Stimulated activated CD8-positive, alpha-beta memory T cell treated with anti-CD3 and anti-CD28 coated beads, Interleukin-15, amount 100 ng/mL, for 24 hours (primary cell): ENCODE measurements around the gene KCND2.
"Not testable (repeated sequence)": the region's sequence is repeated elsewhere in the genome, so short reads cannot be mapped to it uniquely, and the experiment has no call there.

Experiments
- DNase-seq: peaks from one replicate; pipeline ENCODE4 v3.0.0-alpha.2; 2020; ENCODE audit warnings: low read depth

Gene KCND2

GRCh38 chr7:120272701-120273475 lies at the start of gene KCND2:
Gene KCND2 (plus strand): TSS chr7:120273175.
- no peak for DNase-seq

GRCh38 chr7:120226188-120226587 lies 46.8 kb upstream of the KCND2 start:
- DNase-seq = no peak

GRCh38 chr7:120227255-120227654 lies 45.7 kb upstream of the KCND2 start:
- no peak for DNase-seq

- DNase-seq = no peak
These were observed 43.9 kb upstream of the KCND2 start for GRCh38 chr7:120229084-120229483.

- no peak for DNase-seq
These were observed 39.6 kb upstream of the KCND2 start for GRCh38 chr7:120233338-120233737.

GRCh38 chr7:120240350-120240749 lies 32.6 kb upstream of the KCND2 start:
- not testable (repeated sequence) for DNase-seq

- no peak for DNase-seq
These were observed 31.0 kb upstream of the KCND2 start for GRCh38 chr7:120241973-120242372.

DNA sequence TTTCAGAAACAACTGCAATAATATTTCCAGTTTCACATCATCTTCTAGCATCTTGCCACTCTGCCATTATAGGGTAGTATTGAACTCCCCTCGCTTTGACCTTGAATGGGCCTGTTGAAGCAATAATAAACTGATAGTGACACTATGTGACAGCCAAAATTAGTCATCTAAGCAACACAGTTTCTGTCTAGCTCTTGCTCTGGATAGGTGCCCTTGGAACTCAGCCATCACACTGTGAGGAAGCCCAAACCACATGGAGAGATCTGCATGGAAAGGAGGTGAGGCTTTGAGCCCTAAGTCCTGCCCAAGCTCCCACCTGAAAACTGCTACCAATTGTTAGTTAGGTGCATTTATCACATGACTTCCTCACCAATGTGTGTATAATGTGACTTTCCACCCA lies 18.1 kb upstream of the KCND2 start:
- no peak for DNase-seq

DNA sequence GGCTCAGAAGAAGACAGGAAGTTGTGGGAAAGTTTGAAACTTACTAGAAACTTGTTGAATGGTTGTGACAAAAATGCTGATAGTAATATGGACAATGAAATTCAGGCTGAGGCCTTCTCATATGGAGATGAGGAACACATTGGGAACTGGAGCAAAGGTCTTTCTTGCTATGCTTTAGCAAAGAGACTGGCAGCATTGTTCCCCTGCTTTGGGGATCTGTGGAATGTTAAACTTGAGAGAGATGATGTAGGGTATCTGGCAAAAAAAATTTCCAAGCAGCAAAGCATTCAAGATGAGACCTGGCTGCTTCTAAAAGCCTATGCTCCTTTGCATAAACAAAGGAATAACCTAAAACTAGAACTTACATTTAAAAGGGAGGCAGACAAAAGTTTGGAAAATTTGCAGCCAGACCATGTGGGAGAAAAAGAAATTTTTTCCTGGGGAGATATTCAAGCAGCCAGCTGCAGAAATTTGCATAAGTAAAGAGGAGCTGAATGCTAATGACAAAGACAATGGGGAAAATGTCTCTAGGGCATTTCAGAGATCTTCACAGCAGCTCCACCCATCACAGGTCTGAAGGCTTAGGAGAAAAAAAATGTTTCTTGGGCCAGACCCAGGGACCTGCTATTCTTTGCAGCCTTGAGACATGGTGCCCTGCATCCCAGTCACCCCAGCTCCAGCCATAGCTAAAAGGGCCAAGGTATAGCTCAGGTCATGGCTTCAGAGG lies 16.5 kb upstream of the KCND2 start:
- no peak for DNase-seq

- DNase-seq = no peak
These were observed 13.6 kb upstream of the KCND2 start for GRCh38 chr7:120259386-120259785.

GRCh38 chr7:120260111-120260510 lies 12.9 kb upstream of the KCND2 start:
- DNase-seq = no peak

GRCh38 chr7:120272261-120272660 lies 714 bp upstream of the KCND2 start:
- DNase-seq = no peak

DNA sequence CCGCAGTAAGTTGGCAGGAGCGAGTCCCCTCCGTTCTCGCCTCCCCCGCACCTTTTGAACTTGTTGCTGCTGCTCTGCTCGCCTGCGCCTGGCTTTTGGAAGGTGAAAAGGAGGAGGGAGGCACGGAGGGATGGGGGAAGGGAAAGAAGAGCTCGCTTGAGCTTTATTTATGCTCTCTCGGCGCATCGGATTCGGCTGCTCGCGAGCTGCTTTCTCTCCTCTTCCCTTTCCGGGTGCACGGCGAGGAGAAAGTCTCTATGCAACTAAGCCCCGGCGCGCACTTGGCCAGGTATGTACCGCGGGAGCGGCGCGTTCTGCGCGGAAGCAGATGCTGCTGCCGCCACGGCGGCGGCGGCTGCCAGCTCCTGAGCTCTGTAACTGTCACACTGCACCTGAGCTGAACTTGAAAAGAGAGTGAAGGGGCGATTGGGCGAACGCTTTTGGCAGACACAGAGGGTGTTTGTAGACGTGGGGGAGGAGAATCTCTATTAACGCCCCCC lies 551 bp downstream of the KCND2 start:
- no peak for DNase-seq

GRCh38 chr7:120274482-120274881 lies 1.5 kb downstream of the KCND2 start:
- DNase-seq = no peak

DNA sequence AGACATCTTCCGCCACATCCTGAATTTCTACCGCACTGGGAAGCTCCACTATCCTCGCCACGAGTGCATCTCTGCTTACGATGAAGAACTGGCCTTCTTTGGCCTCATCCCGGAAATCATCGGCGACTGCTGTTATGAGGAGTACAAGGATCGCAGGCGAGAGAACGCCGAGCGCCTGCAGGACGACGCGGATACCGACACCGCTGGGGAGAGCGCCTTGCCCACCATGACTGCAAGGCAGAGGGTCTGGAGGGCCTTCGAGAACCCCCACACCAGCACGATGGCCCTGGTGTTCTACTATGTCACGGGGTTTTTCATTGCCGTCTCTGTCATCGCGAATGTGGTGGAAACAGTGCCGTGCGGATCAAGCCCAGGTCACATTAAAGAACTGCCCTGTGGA lies 1.9 kb downstream of the KCND2 start:
- no peak for DNase-seq

DNA sequence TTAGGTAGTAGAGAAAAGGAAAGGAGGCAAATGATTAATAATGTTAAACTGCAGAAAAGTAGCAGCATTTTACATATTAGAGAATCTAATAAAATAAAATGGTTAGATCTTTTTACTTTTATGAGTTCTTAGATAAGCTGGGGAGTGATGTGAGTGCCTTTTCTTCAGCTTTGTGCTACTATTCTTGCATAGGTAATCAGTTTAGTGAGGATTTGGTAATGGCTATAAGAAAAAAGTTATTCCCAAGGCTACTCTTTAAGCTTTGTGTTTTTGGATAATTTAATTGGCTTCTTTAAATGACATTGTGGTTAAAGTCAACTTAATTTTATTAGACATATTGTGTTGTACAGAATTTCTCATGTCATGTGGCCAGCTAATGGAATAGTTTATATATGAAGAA lies 3.7 kb downstream of the KCND2 start:
- DNase-seq = no peak

DNA sequence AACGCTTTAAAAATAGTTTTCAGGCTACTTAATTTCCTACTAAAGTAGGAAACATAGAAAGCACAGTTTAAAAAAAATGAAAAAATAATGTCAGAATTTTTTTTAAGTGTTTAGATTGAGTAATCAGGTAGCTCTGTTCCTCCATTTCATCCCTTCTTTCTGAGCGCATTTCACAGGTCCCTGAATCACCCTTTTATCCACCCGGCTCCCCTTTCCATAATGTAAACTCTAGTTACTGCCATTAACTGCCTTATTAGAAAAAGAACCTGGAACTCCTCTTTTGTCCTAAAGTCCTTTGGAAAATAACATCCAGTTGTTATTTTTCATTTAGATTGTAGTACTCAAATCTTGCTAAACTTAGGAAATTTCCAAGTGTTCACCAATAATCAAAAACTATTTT lies 5.8 kb downstream of the KCND2 start:
- no peak for DNase-seq

GRCh38 chr7:120280743-120281142 lies 7.8 kb downstream of the KCND2 start:
- no peak for DNase-seq

GRCh38 chr7:120293027-120293426 lies 20.1 kb downstream of the KCND2 start:
- no peak for DNase-seq

GRCh38 chr7:120302190-120302589 lies 29.2 kb downstream of the KCND2 start:
- DNase-seq = no peak

DNA sequence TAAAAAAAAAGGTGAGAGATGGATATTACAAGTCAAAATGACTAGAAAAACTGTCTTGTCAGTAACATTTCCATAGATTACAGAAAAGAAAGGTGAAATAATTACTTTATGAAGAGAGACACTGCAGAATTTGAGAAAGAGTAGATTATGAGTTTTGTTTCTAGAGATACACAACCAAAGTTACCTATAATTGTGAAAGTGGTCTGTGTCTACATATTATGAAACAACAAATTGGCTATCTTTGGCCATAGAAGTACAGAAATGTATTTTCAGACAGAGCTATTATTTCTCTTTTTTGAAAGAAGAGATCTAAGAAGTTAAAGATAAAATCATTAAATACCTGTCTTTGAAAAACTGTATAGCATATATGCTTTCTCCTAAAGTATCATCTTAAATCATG lies 30.1 kb downstream of the KCND2 start:
- no peak for DNase-seq

- no peak for DNase-seq
These were observed 31.7 kb downstream of the KCND2 start for GRCh38 chr7:120304674-120305073.

DNA sequence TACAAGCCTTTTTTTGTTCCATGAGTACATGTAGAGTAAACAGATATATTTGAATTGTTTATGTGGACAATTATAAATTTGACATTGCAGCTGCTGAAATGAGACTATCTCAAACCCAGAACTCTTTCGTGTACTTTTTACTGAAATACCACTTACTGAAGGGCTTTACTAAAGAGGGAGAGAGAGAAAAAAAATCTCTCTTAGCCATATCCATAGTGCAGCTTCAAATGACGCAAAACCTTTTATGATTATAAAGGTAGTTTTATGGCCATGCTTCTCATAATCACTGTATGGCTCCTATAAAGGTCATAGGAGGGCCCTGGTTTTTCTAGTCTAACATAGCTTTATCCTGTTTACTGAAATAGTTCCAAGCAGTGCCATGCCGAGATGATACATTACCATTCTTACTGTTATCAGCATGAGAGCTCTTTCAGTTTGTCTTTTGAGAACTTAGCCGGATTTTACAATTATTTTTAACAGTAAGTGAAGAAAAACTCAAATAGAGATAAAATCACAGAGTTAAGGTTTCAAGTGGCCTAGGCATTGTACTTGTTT lies 35.1 kb downstream of the KCND2 start:
- no peak for DNase-seq
